OCI-LY1 (cell line): ENCODE data around the gene CNTNAP2.

Experiments
- H2AFZ ChIP-seq: fragments of 200-600 bp; sonication (generic), shearing (Covaris generic); 2 replicates; pipeline ENCODE4 v1.6.0; 2014; ENCODE audit warnings: antibody characterized with exemption, mild to moderate bottlenecking, low read length
- H3F3A ChIP-seq: fragments of 200-600 bp; sonication (generic), shearing (Covaris generic); 2 replicates; pipeline ENCODE4 v1.6.0; 2014; ENCODE audit warnings: mild to moderate bottlenecking, antibody characterized with exemption, low read length, moderate library complexity; ENCODE audit not compliant: insufficient read depth
- H3K27ac ChIP-seq: fragments of 200-600 bp; sonication (generic); 2 replicates; pipeline ENCODE4 v1.5.1; 2014; ENCODE audit warnings: low read length, mixed run types, mild to moderate bottlenecking, low read depth; ENCODE audit not compliant: poor library complexity, severe bottlenecking
- H3K27me3 ChIP-seq: fragments of 200-600 bp; sonication (generic); 2 replicates; pipeline ENCODE4 v1.6.0; 2014; ENCODE audit warnings: antibody characterized with exemption, mild to moderate bottlenecking, low read length, moderate library complexity; ENCODE audit not compliant: insufficient read depth
- H3K36me3 ChIP-seq: fragments of 200-600 bp; sonication (generic); 2 replicates; pipeline ENCODE4 v1.6.1; 2014; ENCODE audit warnings: mild to moderate bottlenecking, antibody characterized with exemption, low read length, moderate library complexity, mixed read lengths; ENCODE audit not compliant: insufficient read depth
- H3K4me1 ChIP-seq: fragments of 200-600 bp; sonication (generic); 2 replicates; pipeline ENCODE4 v1.5.1; 2014; ENCODE audit warnings: mild to moderate bottlenecking, low read length, moderate library complexity; ENCODE audit not compliant: insufficient read depth, severe bottlenecking
- H3K4me2 ChIP-seq: fragments of 200-600 bp; sonication (generic), shearing (Covaris generic); 2 replicates; pipeline ENCODE4 v1.6.1; 2014; ENCODE audit warnings: low read length
- H3K4me3 ChIP-seq: fragments of 200-600 bp; sonication (generic); 2 replicates; pipeline ENCODE4 v1.5.1; 2014; ENCODE audit warnings: low read length, low read depth, mild to moderate bottlenecking, mixed read lengths; ENCODE audit not compliant: poor library complexity, severe bottlenecking
- H3K79me2 ChIP-seq: fragments of 200-600 bp; shearing (Covaris generic); 2 replicates; pipeline ENCODE4 v1.6.1; 2016; ENCODE audit warnings: mixed run types, low read length, mixed read lengths; ENCODE audit not compliant: insufficient read depth
- H3K9ac ChIP-seq: fragments of 200-600 bp; sonication (generic), shearing (Covaris generic); 2 replicates; pipeline ENCODE4 v1.6.1; 2014; ENCODE audit warnings: mild to moderate bottlenecking, low read length, mixed read lengths
- H3K9me2 ChIP-seq: fragments of 200-600 bp; sonication (generic), shearing (Covaris generic); 2 replicates; pipeline ENCODE4 v1.6.1; 2014; ENCODE audit warnings: low read depth, mild to moderate bottlenecking, low read length, mixed read lengths
- H3K9me3 ChIP-seq: fragments of 200-600 bp; shearing (Covaris generic); 2 replicates; pipeline ENCODE4 v1.6.1; 2014; ENCODE audit warnings: low read length, mixed read lengths
- H4K20me1 ChIP-seq: fragments of 200-600 bp; sonication (generic), shearing (Covaris generic); 2 replicates; pipeline ENCODE4 v1.6.0; 2016; ENCODE audit warnings: mild to moderate bottlenecking, low read length; ENCODE audit not compliant: insufficient read depth
- EZH2 ChIP-seq: fragments of 200-600 bp; sonication (generic), shearing (Covaris generic); IDR thresholded peaks from 2 replicates; pipeline ENCODE4 v1.8.0; 2017; ENCODE audit warnings: borderline replicate concordance, mixed run types, mild to moderate bottlenecking, antibody characterized with exemption, low read length, moderate library complexity, mixed read lengths
- TF ChIP-seq, protein P1 (sequence below): fragments of 200-600 bp; sonication (generic), shearing (Covaris generic); IDR thresholded peaks from 2 replicates; pipeline ENCODE4 v1.5.1; 2017; ENCODE audit warnings: mild to moderate bottlenecking, antibody characterized with exemption, low read length, moderate library complexity, mixed read lengths

CNTNAP2 gene

DNA sequence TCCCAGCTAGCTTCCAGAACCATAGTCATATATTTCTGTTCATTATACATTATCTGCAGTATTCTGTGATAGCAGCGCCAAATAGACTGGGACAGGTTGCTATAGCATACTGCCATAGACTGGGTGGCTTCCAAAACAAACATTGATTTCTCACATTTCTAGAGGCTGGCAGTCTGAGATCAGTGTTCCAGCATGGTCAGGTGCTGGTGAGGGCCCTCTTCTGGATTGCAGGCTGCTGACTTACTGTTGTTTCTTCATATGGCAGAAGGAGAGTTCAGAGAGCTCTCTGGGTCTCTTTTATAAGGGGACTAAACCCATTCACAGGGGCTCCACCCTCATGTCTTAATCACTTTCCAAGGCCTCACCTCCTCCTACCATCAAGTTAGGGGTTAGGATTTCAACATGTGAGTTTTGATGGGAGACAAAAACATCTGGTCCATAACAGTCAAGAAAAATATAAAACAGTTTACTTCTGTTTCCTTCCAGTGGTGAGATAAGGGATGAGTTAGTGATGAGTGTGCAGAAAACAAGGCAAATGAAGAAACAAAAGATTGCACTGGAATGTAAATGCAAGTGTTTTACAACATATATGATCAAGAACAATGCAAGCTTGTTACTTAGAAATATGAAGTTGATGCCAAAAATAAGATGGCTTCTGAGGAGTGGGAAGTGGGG lies 2074.9 kb downstream of the CNTNAP2 start:
- TF ChIP-seq, protein P1, sequence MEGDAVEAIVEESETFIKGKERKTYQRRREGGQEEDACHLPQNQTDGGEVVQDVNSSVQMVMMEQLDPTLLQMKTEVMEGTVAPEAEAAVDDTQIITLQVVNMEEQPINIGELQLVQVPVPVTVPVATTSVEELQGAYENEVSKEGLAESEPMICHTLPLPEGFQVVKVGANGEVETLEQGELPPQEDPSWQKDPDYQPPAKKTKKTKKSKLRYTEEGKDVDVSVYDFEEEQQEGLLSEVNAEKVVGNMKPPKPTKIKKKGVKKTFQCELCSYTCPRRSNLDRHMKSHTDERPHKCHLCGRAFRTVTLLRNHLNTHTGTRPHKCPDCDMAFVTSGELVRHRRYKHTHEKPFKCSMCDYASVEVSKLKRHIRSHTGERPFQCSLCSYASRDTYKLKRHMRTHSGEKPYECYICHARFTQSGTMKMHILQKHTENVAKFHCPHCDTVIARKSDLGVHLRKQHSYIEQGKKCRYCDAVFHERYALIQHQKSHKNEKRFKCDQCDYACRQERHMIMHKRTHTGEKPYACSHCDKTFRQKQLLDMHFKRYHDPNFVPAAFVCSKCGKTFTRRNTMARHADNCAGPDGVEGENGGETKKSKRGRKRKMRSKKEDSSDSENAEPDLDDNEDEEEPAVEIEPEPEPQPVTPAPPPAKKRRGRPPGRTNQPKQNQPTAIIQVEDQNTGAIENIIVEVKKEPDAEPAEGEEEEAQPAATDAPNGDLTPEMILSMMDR: no peak
- no peak for TF ChIP-seq EZH2
- Histone ChIP-seq H3K9me2 (no peaks in the 10 kb centered on the region), H3K27ac (no peak overlapping the region)

DNA sequence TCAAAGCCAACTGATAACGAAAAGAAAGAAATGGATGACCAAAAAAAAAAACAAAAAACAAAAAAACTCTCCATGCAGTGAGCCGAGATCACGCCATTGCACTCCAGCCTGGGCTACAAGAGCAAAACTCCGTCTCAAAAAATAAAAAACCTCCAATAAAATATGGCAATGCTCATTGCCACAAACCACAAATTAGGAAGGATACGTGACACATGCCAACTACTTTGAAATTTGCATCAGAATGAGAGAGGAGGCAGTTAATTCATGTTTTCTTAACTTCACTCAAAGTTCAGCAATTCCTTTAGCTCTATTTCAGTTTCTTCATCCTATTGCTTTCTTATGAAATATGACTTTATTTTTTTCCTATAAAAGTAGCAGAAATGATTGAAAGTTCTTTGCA lies 2075.9 kb downstream of the CNTNAP2 start:
- Histone ChIP-seq H3K4me2 (no peak overlapping the region), H3K27me3 (no peaks in the 10 kb centered on the region), H2AFZ (no peak overlapping the region), H3F3A (no peaks in the 10 kb centered on the region), H3K4me1 (no peaks in the 10 kb centered on the region), H3K36me3 (no peaks in the 10 kb centered on the region), H3K79me2 (no peaks in the 10 kb centered on the region), H4K20me1 (no peaks in the 10 kb centered on the region), H3K4me3 (no peak overlapping the region), H3K9ac (no peak overlapping the region), H3K9me3 (no peaks in the 10 kb centered on the region), H3K27ac (no peak overlapping the region), H3K9me2 (no peaks in the 10 kb centered on the region)
- TF ChIP-seq, protein P1: no peak
- TF ChIP-seq EZH2: no peak

More for the DNA sequence above, 2074.9 kb downstream of the CNTNAP2 start:
- no peaks in the 10 kb centered on the region for H4K20me1 ChIP-seq
- H3K36me3 ChIP-seq: no peaks in the 10 kb centered on the region
- H3K9me3 ChIP-seq: no peaks in the 10 kb centered on the region
- no peak overlapping the region for H3K4me2 ChIP-seq
- H3K79me2 ChIP-seq: no peaks in the 10 kb centered on the region
- H3K27me3 ChIP-seq: no peaks in the 10 kb centered on the region
- no peak overlapping the region for H3K9ac ChIP-seq
- H3K4me3 ChIP-seq: no peak overlapping the region
- no peak overlapping the region for H2AFZ ChIP-seq
- H3K4me1 ChIP-seq: no peaks in the 10 kb centered on the region
- no peaks in the 10 kb centered on the region for H3F3A ChIP-seq

DNA sequence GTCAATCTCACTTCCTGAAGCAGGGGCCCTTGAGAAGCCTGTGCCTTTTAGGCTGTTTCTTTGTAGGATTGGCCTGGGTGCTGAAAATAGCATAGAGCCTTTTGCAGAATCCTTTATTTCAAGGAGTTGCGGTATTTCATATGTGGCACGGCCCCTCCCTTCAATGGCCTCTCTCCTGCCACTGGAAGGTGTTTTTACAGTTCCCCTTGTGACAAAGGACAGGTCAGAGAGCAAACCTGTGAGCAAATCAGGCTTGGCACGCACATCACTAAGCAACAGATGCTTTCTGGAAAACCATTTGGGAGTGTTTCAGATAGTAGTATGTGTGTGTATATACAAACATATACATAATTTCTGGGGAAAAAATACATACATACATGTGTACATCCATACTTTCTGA lies 2085.4 kb downstream of the CNTNAP2 start:
- Histone ChIP-seq H2AFZ (no peak overlapping the region), H3K9me2 (no peaks in the 10 kb centered on the region), H3K79me2 (no peaks in the 10 kb centered on the region), H4K20me1 (no peaks in the 10 kb centered on the region), H3K4me3 (no peak overlapping the region), H3K9ac (no peak overlapping the region), H3F3A (no peaks in the 10 kb centered on the region), H3K4me2 (no peak overlapping the region), H3K9me3 (no peaks in the 10 kb centered on the region), H3K27ac (no peak overlapping the region), H3K4me1 (no peaks in the 10 kb centered on the region), H3K36me3 (no peaks in the 10 kb centered on the region), H3K27me3 (no peaks in the 10 kb centered on the region)
- no peak for TF ChIP-seq EZH2
- TF ChIP-seq, protein P1: no peak
